Natural killer cell (primary cell): Measurements from ENCODE around the gene BACH1. TPM values are rescaled to one million over a fixed set of nuclear protein-coding genes. Genes with fewer than 3 reads are reported as not detected.
A peak's percentile ranks its signal among the peaks of the same experiment; 100 is the strongest.

ENCODE experiments used
- ATAC-seq, 3 donors: fragments of 150-1000 bp in 2 of 3; fragments of 200-7000 bp in 1 of 3; cut with Tn5 transposase; 1 replicate in 1 of 3; 2 replicates in 2 of 3; pipeline ENCODE4 v1.10.0; 2021; ENCODE audit warnings: mild to moderate bottlenecking in 2 of 3, moderate library complexity in 2 of 3
- DNase-seq, 2 donors: peaks; one replicate each; pipeline versions ENCODE4 v3.0.0 to v3.0.0-alpha.2; 2013 to 2021; ENCODE audit warnings: mixed read lengths in 1 of 2
- H3K27ac ChIP-seq: one replicate; pipeline ENCODE4 v1.5.1; 2013; ENCODE audit warnings: mild to moderate bottlenecking, low read length
- H3K27me3 ChIP-seq: one replicate; pipeline ENCODE4 v1.6.1; 2013; ENCODE audit warnings: low read length; ENCODE audit not compliant: control insufficient read depth, insufficient read depth
- H3K36me3 ChIP-seq: one replicate; pipeline ENCODE4 v1.6.1; 2013; ENCODE audit warnings: low read length; ENCODE audit not compliant: control insufficient read depth, insufficient read depth
- H3K4me1 ChIP-seq: one replicate; pipeline ENCODE4 v1.6.1; 2013; ENCODE audit warnings: low read length; ENCODE audit not compliant: control insufficient read depth, insufficient read depth
- H3K4me3 ChIP-seq: one replicate; pipeline ENCODE4 v1.5.1; 2013; ENCODE audit warnings: low read length
- H3K9me3 ChIP-seq: one replicate; pipeline ENCODE4 v1.6.1; 2013; ENCODE audit warnings: low read length; ENCODE audit not compliant: control insufficient read depth, insufficient read depth
- H3K27ac Mint-ChIP-seq, 2 donors: one replicate each; pipeline ENCODE4 v1.8.0; 2022; ENCODE audit warnings: mild to moderate bottlenecking in 2 of 2, mixed read lengths in 2 of 2, moderate library complexity in 1 of 2
- H3K27me3 Mint-ChIP-seq, 2 donors: one replicate each; pipeline ENCODE4 v1.8.0; 2022; ENCODE audit warnings: low read depth in 2 of 2, mixed read lengths in 2 of 2
- H3K36me3 Mint-ChIP-seq: one replicate; pipeline ENCODE4 v1.8.0; 2022; ENCODE audit warnings: mixed read lengths
- H3K4me1 Mint-ChIP-seq, 2 donors: one replicate each; pipeline ENCODE4 v1.8.0; 2022; ENCODE audit warnings: mixed read lengths in 2 of 2
- H3K4me3 Mint-ChIP-seq: one replicate; pipeline ENCODE4 v1.8.0; 2022; ENCODE audit warnings: mild to moderate bottlenecking, moderate library complexity, mixed read lengths
- H3K9me3 Mint-ChIP-seq, 2 donors: one replicate each; pipeline ENCODE4 v1.8.0; 2022; ENCODE audit warnings: mixed read lengths in 2 of 2
- CTCF ChIP-seq: fragments of 200-600 bp; IDR thresholded peaks from one replicate; pipeline ENCODE4 v1.8.0; 2022; ENCODE audit warnings: antibody characterized with exemption
- WGBS: methylation state at CpG from one replicate; pipeline ENCODE4 v1.1.7; 2013; ENCODE audit warnings: missing lambda C conversion rate; ENCODE audit not compliant: insufficient coverage; 5-methylcytosine and 5-hydroxymethylcytosine counted together
- intact Hi-C: fragments of 100-400 bp; cut with micrococcal nuclease; formaldehyde crosslinking; loops from one replicate; pipeline ENCODE4 v1.14.2; 2022
- total RNA-seq, 4 donors: library from RNA; stranded (reverse); fragments of 120-200 nt in 1 of 4; gene quantifications; one replicate each; pipeline versions ENCODE4 v1.2.3 to v1.2.4, GENCODE V29; 2013 to 2022

BACH1 gene
- total RNA-seq, 3 donors from 2014 or later (not counting 1 experiment from before 2014, with no cell fraction given): 74.2 to 111 (median 86.3) TPM

- Histone ChIP-seq H3K27ac (no peak overlapping the region), H3K36me3 (no peaks in the 10 kb centered on the region), H3K4me3 (no peak overlapping the region), H3K9me3 (no peaks in the 10 kb centered on the region), H3K4me1 (peaks cover 5% of the 10 kb centered on the region), H3K27me3 (no peaks in the 10 kb centered on the region)
- Mint-ChIP-seq H3K36me3 (no peaks in the 10 kb centered on the region), H3K27me3 (no peaks in the 10 kb centered on the region), H3K4me3 (no peak overlapping the region), H3K9me3 (no peaks in the 10 kb centered on the region), H3K4me1 (peaks cover 10% of the 10 kb centered on the region in 2 donors), H3K27ac (peak overlapping the region in 1 of 2 donors; percentile 77)
- no peak for TF ChIP-seq CTCF
- 88% methylated on average over 4 of the region's 4 CpGs for WGBS
- intact Hi-C loops: loop anchor here (10.0 kb wide), 1 partner anchor 142 kb away; no protein-coding TSS in a partner anchor
- DNase-seq (no peak), ATAC-seq (no peak)
These were observed 78.5 kb downstream of the BACH1 start for GRCh38 chr21:29377266-29377665.

GRCh38 chr21:29378832-29379231 is 80.1 kb downstream of the BACH1 start:
- no peaks in the 10 kb centered on the region for H3K27me3 ChIP-seq
- H3K27ac Mint-ChIP-seq: no peak overlapping the region
- H3K9me3 ChIP-seq: no peaks in the 10 kb centered on the region
- H3K27ac ChIP-seq: no peak overlapping the region
- DNase-seq (no peak), ATAC-seq (no peak)
- H3K4me3 ChIP-seq: no peak overlapping the region
- no peaks in the 10 kb centered on the region for H3K36me3 Mint-ChIP-seq
- intact Hi-C loops: loop anchor here (10.0 kb wide), 1 partner anchor 144 kb away; no protein-coding TSS in a partner anchor
- H3K9me3 Mint-ChIP-seq: no peaks in the 10 kb centered on the region
- no peak overlapping the region for H3K4me3 Mint-ChIP-seq
- 95% methylated on average over 4 of the region's 4 CpGs for WGBS
- H3K36me3 ChIP-seq: no peaks in the 10 kb centered on the region
- peaks cover 10% of the 10 kb centered on the region in 2 donors for H3K4me1 Mint-ChIP-seq
- no peaks in the 10 kb centered on the region for H3K27me3 Mint-ChIP-seq
- peaks cover 5% of the 10 kb centered on the region for H3K4me1 ChIP-seq
- TF ChIP-seq CTCF: no peak

DNA sequence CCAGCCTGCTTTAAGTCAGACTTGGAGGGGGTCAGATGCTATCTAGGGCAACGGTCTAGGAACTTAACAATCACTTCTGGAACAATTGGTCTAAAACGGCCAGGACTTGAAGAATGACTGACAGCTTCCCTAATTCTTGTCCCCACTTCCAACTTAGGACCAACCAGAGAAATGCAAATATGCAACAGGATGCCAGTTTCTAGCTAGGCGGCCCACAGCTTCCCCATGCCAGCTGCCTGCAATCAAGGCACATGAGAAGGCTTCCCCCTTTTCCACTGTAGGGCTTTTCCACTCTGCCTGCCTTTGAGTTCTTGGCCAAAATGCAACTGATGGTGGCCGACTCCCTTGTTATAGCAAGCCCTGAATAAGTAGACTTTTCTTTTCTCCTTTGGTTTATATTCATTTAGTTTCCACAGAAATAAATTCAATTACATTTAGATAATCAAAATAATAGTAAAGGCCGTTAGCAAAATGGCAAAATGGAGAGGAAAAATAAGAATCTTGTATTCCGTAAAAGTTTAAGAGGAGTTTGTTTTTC is 80.9 kb downstream of the BACH1 start:
- DNase-seq (no peak), ATAC-seq (no peak)
- H3K9me3 Mint-ChIP-seq: no peaks in the 10 kb centered on the region
- 78% methylated on average over 3 of the region's 6 CpGs for WGBS
- Histone ChIP-seq H3K9me3 (no peaks in the 10 kb centered on the region), H3K4me1 (peaks cover 5% of the 10 kb centered on the region), H3K27me3 (no peaks in the 10 kb centered on the region), H3K27ac (no peak overlapping the region), H3K36me3 (no peaks in the 10 kb centered on the region), H3K4me3 (no peak overlapping the region)
- no peak overlapping the region for H3K4me3 Mint-ChIP-seq
- peaks cover 10% of the 10 kb centered on the region in 2 donors for H3K4me1 Mint-ChIP-seq
- H3K27ac Mint-ChIP-seq: no peak overlapping the region
- intact Hi-C loops: loop anchor here (10.0 kb wide), 1 partner anchor 145 kb away; no protein-coding TSS in a partner anchor
- TF ChIP-seq CTCF: no peak
- H3K36me3 Mint-ChIP-seq: no peaks in the 10 kb centered on the region
- H3K27me3 Mint-ChIP-seq: no peaks in the 10 kb centered on the region
